Thoracic aorta (tissue), 2 donors: ENCODE measurements around the gene KIAA1217. TPM values are rescaled to one million over a fixed set of nuclear protein-coding genes. Genes with fewer than 3 reads are reported as not detected.

Experiments used
- ATAC-seq: fragments of 150-250 bp; one replicate; pipeline ENCODE4 v1.8.0; 2017; ENCODE audit warnings: low read depth; ENCODE audit not compliant: insufficient number of reproducible peaks, low FRiP score
- DNase-seq: peaks from one replicate; pipeline ENCODE4 v3.0.0-alpha.2; 2020; ENCODE audit warnings: low spot score
- H3K27ac ChIP-seq, 2 donors: fragments of 200-600 bp; sonication (generic); 1 replicate in 1 of 2; 2 replicates in 1 of 2; pipeline ENCODE4 v1.5.1; 2016; ENCODE audit warnings: mild to moderate bottlenecking in 2 of 2, moderate library complexity in 2 of 2
- H3K27me3 ChIP-seq: fragments of 200-600 bp; sonication (generic); replicated peaks from 2 replicates; pipeline ENCODE4 v1.6.0; 2016; ENCODE audit warnings: mild to moderate bottlenecking; ENCODE audit not compliant: insufficient read depth
- H3K36me3 ChIP-seq: fragments of 200-600 bp; sonication (generic); one replicate; pipeline ENCODE4 v1.5.1; 2016
- H3K4me1 ChIP-seq, 2 donors: fragments of 200-600 bp; sonication (generic); 1 replicate in 1 of 2; 2 replicates in 1 of 2; pipeline versions ENCODE4 v1.5.1 to v1.6.0; 2016; ENCODE audit warnings: low read depth in 2 of 2, mild to moderate bottlenecking in 1 of 2; ENCODE audit not compliant: control insufficient read depth in 1 of 2
- H3K4me3 ChIP-seq: fragments of 200-600 bp; sonication (generic); 2 replicates; pipeline ENCODE4 v1.5.1; 2016; ENCODE audit warnings: mild to moderate bottlenecking
- H3K9me3 ChIP-seq: fragments of 200-600 bp; sonication (generic); 2 replicates; pipeline ENCODE4 v1.5.1; 2016
- total RNA-seq, 2 donors: library from RNA; depleted of rRNA; stranded (reverse); fragments of >200 nt; gene quantifications; one replicate each; pipeline versions ENCODE4 v1.1.0 to v1.2.3, GENCODE V29; 2016
- TF ChIP-seq, protein P1 (sequence below): fragments of 200-600 bp; sonication (generic); IDR thresholded peaks from one replicate; pipeline ENCODE4 v1.5.1; 2019; ENCODE audit warnings: antibody characterized with exemption

The KIAA1217 gene
- total RNA-seq, 2 donors from 2014 or later = 15.2 to 15.6 TPM

DNA sequence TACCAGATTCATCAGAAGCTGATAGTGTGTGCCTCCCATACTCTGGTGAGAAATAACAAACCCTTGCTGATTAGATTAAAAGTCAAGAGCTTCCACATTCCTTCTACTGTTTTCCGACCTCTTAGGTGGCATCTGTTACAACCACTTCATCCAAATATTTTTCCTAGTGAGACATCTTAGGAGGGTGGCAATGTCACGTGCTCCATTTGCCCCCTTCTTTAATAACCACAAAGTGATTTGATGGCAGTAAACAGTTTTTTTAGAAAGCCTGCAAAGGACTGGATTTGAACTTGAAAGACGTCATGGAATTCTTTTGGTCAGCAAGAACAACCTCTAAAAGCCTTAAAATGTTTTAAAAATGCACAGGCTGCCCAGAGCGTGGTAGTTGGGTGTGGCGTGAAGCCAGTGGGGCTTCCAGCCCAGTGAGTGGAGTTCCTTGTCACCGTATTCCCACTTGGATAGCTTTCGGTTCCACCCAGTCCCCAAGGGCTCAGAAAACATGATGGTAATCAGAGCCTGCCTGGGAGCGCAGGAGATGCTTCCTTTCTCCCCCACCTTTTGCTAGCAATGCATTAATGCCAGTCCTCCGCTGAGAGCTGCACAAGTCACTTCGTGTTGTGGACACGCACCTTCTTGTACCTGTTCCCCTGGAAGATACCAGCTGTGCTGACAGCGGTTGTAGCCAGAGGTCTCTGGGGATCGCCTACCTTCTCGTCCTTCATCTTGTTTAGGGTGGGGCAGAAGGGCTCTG, 256.4 kb downstream of the KIAA1217 start:
- H3K9me3 ChIP-seq = no peaks in the 10 kb centered on the region
- no peaks in the 10 kb centered on the region for H3K27me3 ChIP-seq
- peaks cover 13 to 36% of the 10 kb centered on the region in 2 donors for H3K4me1 ChIP-seq
- H3K36me3 ChIP-seq = no peaks in the 10 kb centered on the region
- H3K4me3 ChIP-seq = peak overlapping the region; percentile 48
- ATAC-seq (peak; percentile 26), DNase-seq (no peak)
- TF ChIP-seq, protein P1, sequence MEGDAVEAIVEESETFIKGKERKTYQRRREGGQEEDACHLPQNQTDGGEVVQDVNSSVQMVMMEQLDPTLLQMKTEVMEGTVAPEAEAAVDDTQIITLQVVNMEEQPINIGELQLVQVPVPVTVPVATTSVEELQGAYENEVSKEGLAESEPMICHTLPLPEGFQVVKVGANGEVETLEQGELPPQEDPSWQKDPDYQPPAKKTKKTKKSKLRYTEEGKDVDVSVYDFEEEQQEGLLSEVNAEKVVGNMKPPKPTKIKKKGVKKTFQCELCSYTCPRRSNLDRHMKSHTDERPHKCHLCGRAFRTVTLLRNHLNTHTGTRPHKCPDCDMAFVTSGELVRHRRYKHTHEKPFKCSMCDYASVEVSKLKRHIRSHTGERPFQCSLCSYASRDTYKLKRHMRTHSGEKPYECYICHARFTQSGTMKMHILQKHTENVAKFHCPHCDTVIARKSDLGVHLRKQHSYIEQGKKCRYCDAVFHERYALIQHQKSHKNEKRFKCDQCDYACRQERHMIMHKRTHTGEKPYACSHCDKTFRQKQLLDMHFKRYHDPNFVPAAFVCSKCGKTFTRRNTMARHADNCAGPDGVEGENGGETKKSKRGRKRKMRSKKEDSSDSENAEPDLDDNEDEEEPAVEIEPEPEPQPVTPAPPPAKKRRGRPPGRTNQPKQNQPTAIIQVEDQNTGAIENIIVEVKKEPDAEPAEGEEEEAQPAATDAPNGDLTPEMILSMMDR = no peak
- H3K27ac ChIP-seq = peak overlapping the region in 1 of 2 donors; percentile 74

DNA sequence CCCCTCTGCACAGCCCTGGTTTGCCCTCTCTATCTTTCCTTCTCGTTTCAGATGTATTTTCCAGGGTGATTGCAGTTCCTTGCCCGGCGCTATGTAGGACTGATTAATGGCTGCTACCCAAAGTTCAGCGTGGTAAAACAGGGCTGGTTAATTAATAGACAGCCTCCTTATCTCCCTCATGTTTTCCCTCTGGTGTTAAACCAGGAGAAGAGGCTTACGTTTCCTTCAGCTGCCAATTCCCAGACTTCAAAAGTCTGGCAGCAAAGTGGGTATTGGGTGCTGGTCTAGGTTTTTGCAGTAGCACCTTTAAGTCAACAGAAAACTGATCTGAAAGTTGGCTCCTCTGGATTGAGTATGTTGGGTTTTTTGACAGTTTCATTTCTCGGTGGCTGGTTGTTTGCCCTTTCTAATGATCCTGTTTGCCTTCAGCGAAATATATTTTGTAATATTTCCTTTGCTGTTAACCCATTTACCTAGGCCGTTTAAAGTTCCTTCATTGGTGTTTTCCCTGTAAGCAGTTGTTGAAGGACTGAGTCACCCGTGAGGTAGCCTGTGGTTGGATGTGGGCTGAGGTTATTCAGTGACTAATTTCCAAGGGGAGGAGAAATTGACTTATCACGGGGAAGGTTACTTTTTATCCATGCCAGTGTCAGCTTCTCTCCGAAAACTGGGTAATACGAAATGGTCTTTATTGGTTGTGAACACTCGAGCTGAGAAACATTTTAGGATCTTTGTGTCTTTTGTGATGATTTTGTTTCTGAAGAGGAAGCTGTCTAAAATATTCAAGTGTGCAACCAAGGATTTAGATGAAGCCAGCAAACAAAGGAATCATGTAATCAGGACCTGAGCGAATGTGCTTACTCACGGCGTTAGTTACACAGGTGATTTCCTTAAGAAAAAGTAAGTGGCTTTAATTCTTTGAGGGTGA, 257.2 kb downstream of the KIAA1217 start:
- no peaks in the 10 kb centered on the region for H3K27me3 ChIP-seq
- peaks cover 13 to 36% of the 10 kb centered on the region in 2 donors for H3K4me1 ChIP-seq
- no peak for DNase-seq
- peak overlapping the region in 1 of 2 donors; percentile 74 for H3K27ac ChIP-seq
- H3K36me3 ChIP-seq = no peaks in the 10 kb centered on the region
- peak overlapping the region; percentile 48 for H3K4me3 ChIP-seq
- no peaks in the 10 kb centered on the region for H3K9me3 ChIP-seq
- ATAC-seq = no peak
- TF ChIP-seq, protein P1 = no peak

DNA sequence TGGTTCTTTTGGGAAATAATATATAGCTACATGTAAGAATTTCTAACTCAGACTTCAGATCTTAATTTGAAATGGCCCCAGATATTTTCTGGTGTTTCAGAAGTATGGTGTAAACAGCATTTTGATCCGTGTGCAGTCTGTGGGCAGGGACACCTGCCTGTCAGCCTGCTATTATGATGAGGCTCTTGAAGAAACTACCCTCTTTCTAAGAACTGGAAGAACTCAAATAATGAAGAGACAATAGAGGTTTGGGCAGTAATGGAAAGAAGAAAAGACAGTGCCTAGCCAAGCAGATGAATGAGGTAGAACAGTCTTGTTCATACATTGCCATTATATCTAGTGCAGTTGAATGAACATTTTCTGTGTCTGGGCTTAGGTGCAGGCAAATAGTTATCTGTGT, 258.2 kb downstream of the KIAA1217 start:
- H3K9me3 ChIP-seq = no peaks in the 10 kb centered on the region
- no peaks in the 10 kb centered on the region for H3K27me3 ChIP-seq
- peaks cover 13 to 36% of the 10 kb centered on the region in 2 donors for H3K4me1 ChIP-seq
- H3K36me3 ChIP-seq = no peaks in the 10 kb centered on the region
- no peak for ATAC-seq
- TF ChIP-seq, protein P1 = no peak
- DNase-seq = no peak
- no peak overlapping the region for H3K27ac ChIP-seq
- peak overlapping the region; percentile 13 for H3K4me3 ChIP-seq

DNA sequence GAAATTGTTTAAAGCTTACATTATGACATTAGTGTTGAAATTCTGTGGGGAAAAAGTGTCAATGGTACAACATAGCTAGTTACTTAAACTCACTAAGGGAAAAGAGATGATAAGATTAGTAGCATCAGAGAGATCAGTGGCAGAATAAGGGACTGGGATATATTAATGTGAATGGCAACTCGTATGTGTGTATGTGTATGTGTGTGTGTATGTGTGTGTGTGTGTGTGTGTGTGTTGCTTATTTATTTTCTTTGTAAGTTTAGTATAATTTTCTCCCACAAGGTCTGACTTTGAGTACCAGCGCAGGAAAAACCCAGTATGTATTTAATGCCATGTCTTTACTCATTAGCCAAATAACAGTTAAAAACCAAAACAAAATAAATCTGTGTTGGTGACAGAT, 258.7 kb downstream of the KIAA1217 start:
- TF ChIP-seq, protein P1 = no peak
- Histone ChIP-seq H3K27me3 (no peaks in the 10 kb centered on the region), H3K4me3 (no peak overlapping the region), H3K36me3 (no peaks in the 10 kb centered on the region), H3K27ac (no peak overlapping the region), H3K4me1 (peaks cover 13 to 36% of the 10 kb centered on the region in 2 donors), H3K9me3 (no peaks in the 10 kb centered on the region)
- DNase-seq (no peak), ATAC-seq (no peak)

GRCh38 chr10:24468281-24468751, 259.4 kb downstream of the KIAA1217 start:
- ATAC-seq = no peak
- Histone ChIP-seq H3K9me3 (no peaks in the 10 kb centered on the region), H3K4me3 (no peak overlapping the region), H3K4me1 (peaks cover 13 to 34% of the 10 kb centered on the region in 2 donors), H3K36me3 (peaks cover under 1% of the 10 kb centered on the region), H3K27me3 (no peaks in the 10 kb centered on the region), H3K27ac (no peak overlapping the region)
- TF ChIP-seq, protein P1 = no peak
- DNase-seq = no peak
